Neutrophil (primary cell): ENCODE measurements around the gene FES.

Experiments used
- H3K27ac ChIP-seq: fragments of 200-600 bp; sonication (generic); 2 replicates; pipeline ENCODE4 v1.5.1; 2016; ENCODE audit warnings: mild to moderate bottlenecking, moderate library complexity
- H3K27me3 ChIP-seq: fragments of 200-600 bp; sonication (generic); 2 replicates; pipeline ENCODE4 v1.6.0; 2016; ENCODE audit warnings: mild to moderate bottlenecking
- H3K36me3 ChIP-seq: fragments of 200-600 bp; sonication (generic); 2 replicates; pipeline ENCODE4 v1.5.1; 2017
- H3K4me1 ChIP-seq, 2 experiments: fragments of 200-600 bp in 1 of 2; sonication (generic) in 1 of 2; 1 replicate in 1 of 2; 2 replicates in 1 of 2; pipeline versions ENCODE4 v1.5.1 to v1.6.1; 2013 to 2016; ENCODE audit warnings: low read depth in 1 of 2, low read length in 1 of 2, mild to moderate bottlenecking in 1 of 2, moderate library complexity in 1 of 2; ENCODE audit not compliant: control insufficient read depth in 1 of 2, insufficient read depth in 1 of 2
- H3K4me3 ChIP-seq, 2 experiments: fragments of 200-600 bp in 1 of 2; sonication (generic) in 1 of 2; 1 replicate in 1 of 2; 2 replicates in 1 of 2; pipeline ENCODE4 v1.5.1; 2013 to 2016; ENCODE audit warnings: low read depth in 1 of 2, low read length in 1 of 2, mild to moderate bottlenecking in 1 of 2, moderate library complexity in 1 of 2
- H3K9me3 ChIP-seq: fragments of 200-600 bp; sonication (generic); 2 replicates; pipeline ENCODE4 v1.5.1; 2016
- CTCF ChIP-seq: fragments of 200-600 bp; sonication (generic); IDR thresholded peaks from 2 replicates; pipeline ENCODE4 v1.5.1; 2016; ENCODE audit warnings: antibody characterized with exemption

The FES gene

GRCh38 chr15:90875549-90875981, 8.7 kb upstream of the FES start:
- peaks cover 29% of the 10 kb centered on the region in 2 experiments for H3K4me1 ChIP-seq
- peaks cover 55% of the 10 kb centered on the region for H3K36me3 ChIP-seq
- H3K27me3 ChIP-seq: no peaks in the 10 kb centered on the region
- H3K4me3 ChIP-seq: no peak overlapping the region
- H3K27ac ChIP-seq: no peak overlapping the region
- H3K9me3 ChIP-seq: no peaks in the 10 kb centered on the region
- TF ChIP-seq CTCF: no peak

DNA sequence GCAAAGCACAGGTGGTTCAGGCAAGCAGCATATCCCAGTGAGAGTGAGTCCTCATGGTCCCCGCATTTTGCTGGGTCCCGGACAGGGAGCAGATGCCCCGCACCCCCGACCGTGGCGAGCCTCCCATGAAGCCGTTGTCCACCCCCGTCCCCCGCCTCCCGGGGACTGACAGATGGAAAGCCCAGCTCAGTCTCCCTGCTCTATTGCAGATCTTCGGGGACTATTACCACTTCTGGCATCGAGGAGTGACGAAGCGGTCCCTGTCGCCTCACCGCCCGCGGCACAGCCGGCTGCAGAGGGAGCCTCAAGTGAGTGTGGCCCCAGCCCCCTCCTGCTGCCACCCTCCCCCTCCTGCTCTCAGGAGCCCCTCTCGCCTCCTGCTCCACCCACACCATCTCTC, 8.3 kb upstream of the FES start:
- Histone ChIP-seq H3K36me3 (peaks cover 60% of the 10 kb centered on the region), H3K9me3 (no peaks in the 10 kb centered on the region), H3K4me3 (no peak overlapping the region), H3K4me1 (peaks cover 24% of the 10 kb centered on the region in 2 experiments), H3K27ac (no peak overlapping the region), H3K27me3 (no peaks in the 10 kb centered on the region)
- TF ChIP-seq CTCF: no peak

- no peak for TF ChIP-seq CTCF
- no peaks in the 10 kb centered on the region for H3K9me3 ChIP-seq
- no peaks in the 10 kb centered on the region for H3K27me3 ChIP-seq
- H3K27ac ChIP-seq: no peak overlapping the region
- no peak overlapping the region for H3K4me3 ChIP-seq
- H3K4me1 ChIP-seq: peaks cover 23 to 24% of the 10 kb centered on the region in 2 experiments
- peaks cover 66% of the 10 kb centered on the region for H3K36me3 ChIP-seq
These were observed 7.7 kb upstream of the FES start for GRCh38 chr15:90876512-90877170.

DNA sequence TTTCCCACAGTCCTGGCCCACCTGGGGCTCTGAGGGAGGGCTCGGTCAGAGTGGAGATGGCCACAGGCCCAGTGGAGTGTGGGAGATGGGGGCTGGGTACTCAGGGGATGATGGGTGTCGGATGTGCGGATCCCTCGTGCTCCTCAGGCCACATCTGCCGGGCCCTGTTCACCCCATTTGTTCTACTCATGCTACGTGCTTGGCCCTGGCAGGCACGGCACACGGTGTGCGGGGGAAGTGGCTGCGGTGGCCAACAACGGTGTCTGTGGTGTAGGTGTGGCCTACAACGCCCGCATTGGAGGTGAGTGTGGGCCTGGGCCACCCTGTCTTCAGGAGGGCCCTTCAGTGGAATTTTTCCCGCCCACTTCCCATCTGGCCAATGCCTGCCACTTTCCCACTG, 7.0 kb upstream of the FES start:
- Histone ChIP-seq H3K4me1 (peaks cover 22 to 23% of the 10 kb centered on the region in 2 experiments), H3K36me3 (peaks cover 73% of the 10 kb centered on the region), H3K9me3 (no peaks in the 10 kb centered on the region), H3K27me3 (no peaks in the 10 kb centered on the region), H3K27ac (no peak overlapping the region), H3K4me3 (no peak overlapping the region)
- TF ChIP-seq CTCF: no peak

DNA sequence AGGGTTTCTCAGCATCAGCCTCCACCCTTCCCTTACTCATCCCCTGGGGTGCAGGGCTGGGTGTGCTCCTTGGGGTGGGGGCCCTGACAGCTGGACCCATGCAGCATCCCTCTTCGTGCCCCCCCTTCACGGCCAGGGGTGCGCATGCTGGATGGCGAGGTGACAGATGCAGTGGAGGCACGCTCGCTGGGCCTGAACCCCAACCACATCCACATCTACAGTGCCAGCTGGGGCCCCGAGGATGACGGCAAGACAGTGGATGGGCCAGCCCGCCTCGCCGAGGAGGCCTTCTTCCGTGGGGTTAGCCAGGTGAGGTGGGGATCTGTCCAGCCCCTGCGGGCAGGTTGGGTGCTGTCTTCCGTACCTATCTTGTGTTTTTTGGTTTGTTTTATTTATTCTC, 6.3 kb upstream of the FES start:
- H3K27ac ChIP-seq: no peak overlapping the region
- no peak overlapping the region for H3K4me3 ChIP-seq
- no peak for TF ChIP-seq CTCF
- no peaks in the 10 kb centered on the region for H3K9me3 ChIP-seq
- H3K36me3 ChIP-seq: peaks cover 80% of the 10 kb centered on the region
- H3K4me1 ChIP-seq: peaks cover 16 to 17% of the 10 kb centered on the region in 2 experiments
- H3K27me3 ChIP-seq: no peaks in the 10 kb centered on the region
